Measurements from ENCODE around the gene INSL3.
"Not testable (repeated sequence)": the region's sequence is repeated elsewhere in the genome, so short reads cannot be mapped to it uniquely, and the experiment has no call there.

Gene INSL3

GRCh38 chr19:17794731-17795494 is 26.4 kb downstream of the INSL3 start, which contains the start of gene B3GNT3:
Gene B3GNT3, plus strand, starts transcription at chr19:17795138. Its CDS starts 12,670 bp downstream, at chr19:17807808.
- Mint-ChIP-seq H3K36me3 (ENCODE audit: low read depth) (no peaks in the 10 kb centered on the region), H3K27ac (peak within 1 kb of the TSS; percentile 47), H3K27me3 (peaks cover 75% of the 10 kb centered on the region), H3K4me3 (peak within 1 kb of the TSS; percentile 69), H3K4me1 (ENCODE audit: low read depth) (peaks cover 37% of the 10 kb centered on the region), H3K9me3 (no peaks in the 10 kb centered on the region)
- intact Hi-C loops (cut with micrococcal nuclease), result no loop called here

- Mint-ChIP-seq H3K9me3 (no peaks in the 10 kb centered on the region), H3K4me1 (ENCODE audit: low read depth) (peaks cover 37% of the 10 kb centered on the region), H3K36me3 (ENCODE audit: low read depth) (peaks cover 2% of the 10 kb centered on the region), H3K27me3 (peaks cover 74% of the 10 kb centered on the region), H3K4me3 (peak overlapping the region; percentile 69), H3K27ac (peak overlapping the region; percentile 47)
- intact Hi-C loops (cut with micrococcal nuclease), result no loop called here
Observed at GRCh38 chr19:17794412-17794730, 26.9 kb downstream of the INSL3 start.

- intact Hi-C loops (cut with micrococcal nuclease), result no loop called here
- peaks cover 54% of the 10 kb centered on the region for H3K27me3 Mint-ChIP-seq
- no peak overlapping the region for H3K27ac Mint-ChIP-seq
- H3K4me1 Mint-ChIP-seq (ENCODE audit: low read depth), result peaks cover 24% of the 10 kb centered on the region
- H3K9me3 Mint-ChIP-seq, result no peaks in the 10 kb centered on the region
- no peak overlapping the region for H3K4me3 Mint-ChIP-seq
- H3K36me3 Mint-ChIP-seq (ENCODE audit: low read depth), result peaks cover 44% of the 10 kb centered on the region
Observed at GRCh38 chr19:17790059-17790780, 31.1 kb downstream of the INSL3 start.

- no peak overlapping the region for H3K27ac Mint-ChIP-seq
- H3K4me1 Mint-ChIP-seq (ENCODE audit: low read depth), result peaks cover 27% of the 10 kb centered on the region
- intact Hi-C loops (cut with micrococcal nuclease), result no loop called here
- H3K4me3 Mint-ChIP-seq, result no peak overlapping the region
- H3K27me3 Mint-ChIP-seq, result peaks cover 38% of the 10 kb centered on the region
- H3K36me3 Mint-ChIP-seq (ENCODE audit: low read depth), result peaks cover 60% of the 10 kb centered on the region
- no peaks in the 10 kb centered on the region for H3K9me3 Mint-ChIP-seq
Observed at GRCh38 chr19:17788632-17789031, 32.7 kb downstream of the INSL3 start.

GRCh38 chr19:17787274-17787913 is 33.9 kb downstream of the INSL3 start:
- Mint-ChIP-seq H3K9me3 (no peaks in the 10 kb centered on the region), H3K4me1 (ENCODE audit: low read depth) (peaks cover 34% of the 10 kb centered on the region), H3K27ac (no peak overlapping the region), H3K36me3 (ENCODE audit: low read depth) (peaks cover 72% of the 10 kb centered on the region), H3K4me3 (no peak overlapping the region), H3K27me3 (peaks cover 28% of the 10 kb centered on the region)
- intact Hi-C loops (cut with micrococcal nuclease), result no loop called here

GRCh38 chr19:17784201-17785008 is 36.9 kb downstream of the INSL3 start:
- Mint-ChIP-seq H3K9me3 (no peaks in the 10 kb centered on the region), H3K27ac (no peak overlapping the region), H3K4me1 (ENCODE audit: low read depth) (peaks cover 34% of the 10 kb centered on the region), H3K4me3 (no peak overlapping the region), H3K27me3 (peaks cover 5% of the 10 kb centered on the region), H3K36me3 (ENCODE audit: low read depth) (peaks cover 100% of the 10 kb centered on the region)
- intact Hi-C loops (cut with micrococcal nuclease), result loop anchor here (5.0 kb wide), 1 partner anchor 82 kb away; no protein-coding TSS in a partner anchor

- H3K36me3 Mint-ChIP-seq (ENCODE audit: low read depth), result peaks cover 94% of the 10 kb centered on the region
Observed at GRCh38 chr19:17783721-17784120, 37.6 kb downstream of the INSL3 start.

GRCh38 chr19:17780781-17781180 is 40.5 kb downstream of the INSL3 start:
- Mint-ChIP-seq H3K4me1 (ENCODE audit: low read depth) (peaks cover 55% of the 10 kb centered on the region), H3K27ac (no peak overlapping the region), H3K36me3 (ENCODE audit: low read depth) (peaks cover 89% of the 10 kb centered on the region), H3K27me3 (no peaks in the 10 kb centered on the region), H3K4me3 (no peak overlapping the region), H3K9me3 (no peaks in the 10 kb centered on the region)
- intact Hi-C loops (cut with micrococcal nuclease), result loop anchor here (5.0 kb wide), 1 partner anchor 78 kb away; no protein-coding TSS in a partner anchor

More at GRCh38 chr19:17783721-17784120, 37.6 kb downstream of the INSL3 start:
- not testable (repeated sequence) for H3K27me3 Mint-ChIP-seq, H3K27ac Mint-ChIP-seq, H3K4me3 Mint-ChIP-seq, H3K9me3 Mint-ChIP-seq
- H3K4me1 Mint-ChIP-seq (ENCODE audit: low read depth), result peaks cover 41% of the 10 kb centered on the region
- intact Hi-C loops (cut with micrococcal nuclease), result loop anchor here (5.0 kb wide), 1 partner anchor 81 kb away; no protein-coding TSS in a partner anchor

GRCh38 chr19:17778968-17779929 is 42.1 kb downstream of the INSL3 start:
- Mint-ChIP-seq H3K27me3 (no peaks in the 10 kb centered on the region), H3K9me3 (no peaks in the 10 kb centered on the region), H3K27ac (peak overlapping the region; percentile 76), H3K4me3 (peak overlapping the region; percentile 73), H3K4me1 (ENCODE audit: low read depth) (peaks cover 62% of the 10 kb centered on the region), H3K36me3 (ENCODE audit: low read depth) (peaks cover 89% of the 10 kb centered on the region)
- intact Hi-C loops (cut with micrococcal nuclease), result loop anchor here (5.0 kb wide), 1 partner anchor 78 kb away; the partner anchor contains the start of gene RPL18A

GRCh38 chr19:17778251-17778967 is 42.9 kb downstream of the INSL3 start:
- Mint-ChIP-seq H3K36me3 (ENCODE audit: low read depth) (peaks cover 89% of the 10 kb centered on the region), H3K9me3 (no peaks in the 10 kb centered on the region), H3K4me1 (ENCODE audit: low read depth) (peaks cover 55% of the 10 kb centered on the region), H3K4me3 (peak overlapping the region; percentile 73), H3K27ac (peak overlapping the region; percentile 76), H3K27me3 (no peaks in the 10 kb centered on the region)
- intact Hi-C loops (cut with micrococcal nuclease), result loop anchor here (5.0 kb wide), 1 partner anchor 79 kb away; the partner anchor contains the start of gene RPL18A

GRCh38 chr19:17777840-17778239 is 43.5 kb downstream of the INSL3 start:
- H3K9me3 Mint-ChIP-seq, H3K4me3 Mint-ChIP-seq, H3K27me3 Mint-ChIP-seq: not testable (repeated sequence)
- peak overlapping the region; percentile 76 for H3K27ac Mint-ChIP-seq
- intact Hi-C loops (cut with micrococcal nuclease), result loop anchor here (5.0 kb wide), 1 partner anchor 79 kb away; the partner anchor contains the start of gene RPL18A
- H3K36me3 Mint-ChIP-seq (ENCODE audit: low read depth), result peaks cover 89% of the 10 kb centered on the region
- H3K4me1 Mint-ChIP-seq (ENCODE audit: low read depth), result peaks cover 53% of the 10 kb centered on the region
